ENCODE results near the gene ZNF324. TPM values are rescaled to one million over a fixed set of nuclear protein-coding genes. Genes with fewer than 3 reads are reported as not detected.

The ZNF324 gene
- total and polyA plus RNA-seq, 2 of the 13 experiments (the other 11 are each of a cell fraction or from before 2014, with no cell fraction given): 1.1 to 4.7 TPM

DNA sequence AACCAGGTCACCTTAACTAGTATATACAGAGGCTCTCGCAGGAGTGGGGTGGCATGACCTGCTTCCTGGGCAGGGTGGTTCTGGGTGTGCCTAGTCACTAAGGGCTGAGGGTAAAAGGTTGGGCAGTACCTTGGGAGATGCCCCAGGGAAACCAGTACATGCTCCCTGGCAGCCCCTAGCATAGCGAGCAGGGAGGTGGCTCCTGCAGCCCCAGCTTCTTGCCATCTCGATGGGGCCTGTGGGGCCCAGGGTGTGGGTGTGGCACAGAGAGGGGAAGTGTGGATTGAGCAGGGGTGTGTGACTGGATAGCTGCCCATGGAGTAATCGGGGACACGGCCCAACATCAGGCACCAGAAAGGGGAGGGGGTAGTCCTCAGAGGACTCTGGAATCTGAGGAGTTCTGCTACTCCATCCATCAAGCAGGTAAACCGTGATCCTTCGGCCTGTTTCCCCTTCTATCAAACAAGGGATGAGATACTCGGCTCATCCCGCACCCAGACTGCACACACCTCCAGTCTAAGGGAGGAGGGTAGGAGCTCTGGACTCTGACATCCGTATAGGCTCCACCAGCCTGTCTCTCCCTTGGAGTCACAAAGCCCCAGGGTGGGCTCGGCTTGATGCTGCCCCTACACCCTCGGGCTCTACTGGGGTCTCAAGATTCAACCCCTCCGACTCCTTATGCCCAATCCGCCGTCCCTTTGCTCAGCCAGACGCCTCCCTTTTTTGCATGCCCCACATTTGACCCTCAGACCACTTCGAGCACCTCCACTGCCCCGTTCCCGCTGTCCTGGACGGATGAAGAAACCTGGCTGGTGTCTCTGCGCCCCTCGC, 51.6 kb downstream of the ZNF324 start (continued):
- TF ChIP-seq KLF13 (CRISPR knock-in tag; IDR thresholded peaks at IDR 0.05) (no peak), ZNF263 (CRISPR knock-in tag; IDR thresholded peaks at IDR 0.05) (0 out of 2 replicates have a peak, but pooled peaks have one; percentile 22), E2F2 (CRISPR knock-in tag; IDR thresholded peaks at IDR 0.05; ENCODE audit: borderline replicate concordance) (no peak)

GRCh38 chr19:58519087-58519354, 52.1 kb downstream of the ZNF324 start:
- POLR2A ChIA-PET: interaction anchor here (0.8 to 4.1 kb wide), 11 partner anchors 8 to 193 kb away, joined by 3 to 59 read pairs (median 14); partner anchors contain the start of genes CHMP2A, SLC27A5, TRIM28 and UBE2M
- no peaks in the 10 kb centered on the region for H4K20me1 ChIP-seq (ENCODE audit: insufficient read depth, low read length)
- no TSS peak for BruUV-seq (replicated peaks)
- H3K4me1 ChIP-seq (ENCODE audit: insufficient read depth, low read length): peaks cover 31% of the 10 kb centered on the region
- H3K27ac ChIP-seq (ENCODE audit: extremely low read length, insufficient read depth, low read length): peak overlapping the region; percentile 88
- intact Hi-C loops (cut with micrococcal nuclease; ENCODE audit: unreplicated experiment) (loop anchor here (2.0 to 5.0 kb wide), 3 partner anchors 20 to 192 kb away; partner anchors contain the start of genes ZNF324 and ZSCAN22), in situ Hi-C loops (cut with HindIII; ENCODE audit: extremely low pct_ligation_motif_present, low pct_unique_long_range_greater_than_20kb) (no loop called here)
- peak overlapping the region; percentile 89 for H3K9ac ChIP-seq (ENCODE audit: insufficient read depth, low read depth, low read length)
- peaks cover 25% of the 10 kb centered on the region for H3K79me2 ChIP-seq (ENCODE audit: insufficient read depth, low read length)
- no peak overlapping the region for H2AFZ ChIP-seq (ENCODE audit: low read length)
- peak overlapping the region; percentile 93 for H3K4me2 ChIP-seq (ENCODE audit: low read depth, low read length)
- 2% methylated on average over 9 of the region's 14 CpGs for WGBS (ENCODE audit: low lambda C conversion rate)
- DNase-seq (ENCODE audit: low spot score): peak; percentile 73
- no peaks in the 10 kb centered on the region; a peak in 1 of 5 replicates for H3K27me3 ChIP-seq (ENCODE audit: control insufficient read depth in 1 of 2, insufficient read depth in 2 of 2, low read length in 2 of 2)
- H3K4me3 ChIP-seq (replicated peaks in 1 of 3; ENCODE audit: insufficient read depth in 1 of 3, low read depth in 2 of 3, low read length in 3 of 3): peak overlapping the region; percentile 78 to 94 (median 90)
- no peaks in the 10 kb centered on the region for H3K9me3 ChIP-seq (ENCODE audit: low read length)
- CTCF ChIA-PET (ENCODE audit: low intra/inter-chr PET ratio, low total read pairs): no interaction called here
- ATAC-seq: peak; percentile 73
- H3K36me3 ChIP-seq (replicated peaks in 1 of 2; ENCODE audit: control insufficient read depth in 1 of 2, insufficient read depth in 2 of 2, low read length in 2 of 2): peaks cover 5 to 6% of the 10 kb centered on the region in 2 experiments; a peak in 4 of 5 replicates
- FAIRE-seq: peak; percentile 54
- peak; percentile 47 for TF ChIP-seq SMC3 (IDR thresholded peaks at IDR 0.05; ENCODE audit: low read length)
- no peak for TF ChIP-seq MXD4 (CRISPR knock-in tag; IDR thresholded peaks at IDR 0.05)
- TF ChIP-seq JARID2 (CRISPR knock-in tag; IDR thresholded peaks at IDR 0.05; ENCODE audit: insufficient replicate concordance): no peak
- peak in 1 of 2 experiments; percentile 69; a peak in 1 of 4 replicates for TF ChIP-seq HMGXB4 (CRISPR knock-in tag; IDR thresholded peaks at IDR 0.05; ENCODE audit: borderline replicate concordance in 1 of 2, low read depth in 1 of 2)
- no peak for TF ChIP-seq ZBTB21 (CRISPR knock-in tag; IDR thresholded peaks at IDR 0.05)
- TF ChIP-seq SNAI1 (CRISPR knock-in tag; IDR thresholded peaks at IDR 0.05; ENCODE audit: borderline replicate concordance): no peak; the same call in 1 of the 2 replicates
- peak; percentile 25; the same call in 1 of the 2 replicates for TF ChIP-seq GABPA (IDR thresholded peaks at IDR 0.05; ENCODE audit: low read depth, low read length)
- peak; percentile 70 for TF ChIP-seq GABPA (CRISPR knock-in tag; IDR thresholded peaks at IDR 0.05; ENCODE audit: low read depth)
- TF ChIP-seq, protein P1, sequence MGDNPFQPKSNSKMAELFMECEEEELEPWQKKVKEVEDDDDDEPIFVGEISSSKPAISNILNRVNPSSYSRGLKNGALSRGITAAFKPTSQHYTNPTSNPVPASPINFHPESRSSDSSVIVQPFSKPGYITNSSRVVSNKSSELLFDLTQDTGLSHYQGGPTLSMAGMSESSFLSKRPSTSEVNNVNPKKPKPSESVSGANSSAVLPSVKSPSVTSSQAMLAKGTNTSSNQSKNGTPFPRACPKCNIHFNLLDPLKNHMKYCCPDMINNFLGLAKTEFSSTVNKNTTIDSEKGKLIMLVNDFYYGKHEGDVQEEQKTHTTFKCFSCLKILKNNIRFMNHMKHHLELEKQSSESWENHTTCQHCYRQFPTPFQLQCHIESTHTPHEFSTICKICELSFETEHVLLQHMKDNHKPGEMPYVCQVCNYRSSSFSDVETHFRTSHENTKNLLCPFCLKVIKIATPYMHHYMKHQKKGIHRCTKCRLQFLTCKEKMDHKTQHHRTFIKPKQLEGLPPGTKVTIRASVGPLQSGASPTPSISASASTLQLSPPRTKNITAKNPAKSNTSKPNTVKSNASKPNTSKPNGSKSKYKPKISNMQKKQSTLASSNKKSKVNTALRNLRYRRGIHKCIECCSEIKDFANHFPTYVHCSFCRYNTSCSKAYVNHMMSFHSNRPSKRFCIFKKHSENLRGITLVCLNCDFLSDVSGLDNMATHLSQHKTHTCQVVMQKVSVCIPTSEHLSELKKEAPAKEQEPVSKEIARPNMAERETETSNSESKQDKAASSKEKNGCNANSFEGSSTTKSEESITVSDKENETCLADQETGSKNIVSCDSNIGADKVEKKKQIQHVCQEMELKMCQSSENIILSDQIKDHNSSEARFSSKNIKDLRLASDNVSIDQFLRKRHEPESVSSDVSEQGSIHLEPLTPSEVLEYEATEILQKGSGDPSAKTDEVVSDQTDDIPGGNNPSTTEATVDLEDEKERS (CRISPR knock-in tag; IDR thresholded peaks at IDR 0.05): no peak
- no peak for TF ChIP-seq ZNF7 (CRISPR knock-in tag; IDR thresholded peaks at IDR 0.05)
